DND-41 (cell line): Measurements from ENCODE around the gene DISC1.

Source experiments
- ATAC-seq: fragments of 200-7000 bp; cut with Tn5 transposase; 3 replicates; pipeline ENCODE4 v1.9.1; 2021; ENCODE audit warnings: low read depth; ENCODE audit not compliant: insufficient read depth
- DNase-seq: peaks from one replicate; pipeline ENCODE4 v3.0.0-alpha.2; 2020
- H2AFZ ChIP-seq: 2 replicates; pipeline ENCODE4 v1.6.0; 2012; ENCODE audit warnings: low read depth, low read length
- H3K27ac ChIP-seq: 2 replicates; pipeline ENCODE4 v1.5.1; 2012; ENCODE audit warnings: low read length, inconsistent platforms
- H3K27me3 ChIP-seq: fragments of 200-600 bp; sonication (generic); 2 replicates; pipeline ENCODE4 v1.6.0; 2012; ENCODE audit warnings: low read length, mild to moderate bottlenecking, inconsistent platforms; ENCODE audit not compliant: insufficient read depth, poor library complexity
- H3K36me3 ChIP-seq: 2 replicates; pipeline ENCODE4 v1.5.1; 2012; ENCODE audit warnings: low read length, inconsistent platforms; ENCODE audit not compliant: insufficient read depth
- H3K4me1 ChIP-seq: 2 replicates; pipeline ENCODE4 v1.5.1; 2012; ENCODE audit warnings: mild to moderate bottlenecking, low read length; ENCODE audit not compliant: insufficient read depth
- H3K4me2 ChIP-seq: 2 replicates; pipeline ENCODE4 v1.6.0; 2012; ENCODE audit warnings: mild to moderate bottlenecking, moderate library complexity, low read length, inconsistent platforms; ENCODE audit not compliant: insufficient read depth
- H3K4me3 ChIP-seq, 2 experiments: fragments of 200-600 bp in 1 of 2; shearing (Covaris generic) in 1 of 2; 2 replicates each; pipeline ENCODE4 v1.5.1; 2012 to 2016; ENCODE audit warnings: inconsistent platforms in 2 of 2, low read length in 2 of 2, mild to moderate bottlenecking in 2 of 2, low read depth in 1 of 2, moderate library complexity in 1 of 2
- H3K79me2 ChIP-seq: 2 replicates; pipeline ENCODE4 v1.6.0; 2012; ENCODE audit warnings: low read length, inconsistent platforms; ENCODE audit not compliant: insufficient read depth
- H3K9ac ChIP-seq: 2 replicates; pipeline ENCODE4 v1.6.0; 2012; ENCODE audit warnings: low read depth, mild to moderate bottlenecking, inconsistent platforms, low read length, moderate library complexity
- H3K9me3 ChIP-seq: 2 replicates; pipeline ENCODE4 v1.5.1; 2012; ENCODE audit warnings: low read length, moderate library complexity, mild to moderate bottlenecking, inconsistent platforms; ENCODE audit not compliant: insufficient read depth, severe bottlenecking
- H4K20me1 ChIP-seq: 2 replicates; pipeline ENCODE4 v1.6.0; 2012; ENCODE audit warnings: low read length; ENCODE audit not compliant: insufficient read depth
- CTCF ChIP-seq: IDR thresholded peaks from 2 replicates; pipeline ENCODE4 v1.5.1; 2012; ENCODE audit warnings: borderline replicate concordance, low read length, moderate library complexity, mild to moderate bottlenecking; ENCODE audit not compliant: poor library complexity, severe bottlenecking; ENCODE audit errors: extremely low read depth
- EZH2 ChIP-seq: IDR thresholded peaks from 3 replicates; pipeline ENCODE4 v1.6.1; 2012; ENCODE audit warnings: borderline replicate concordance, low read depth, mild to moderate bottlenecking, moderate library complexity, low read length, inconsistent platforms; ENCODE audit not compliant: severe bottlenecking

DISC1 gene

GRCh38 chr1:231626535-231626950 is at the start of gene DISC1:
Gene DISC1, plus strand, starts transcription at chr1:231626790. Its CDS starts 78 bp downstream, at chr1:231626868.
- Histone ChIP-seq H3K27me3 (peaks cover under 1% of the 10 kb centered on the region), H3K9ac (peak within 1 kb of the TSS; percentile 81), H3K9me3 (no peaks in the 10 kb centered on the region), H3K4me1 (peaks cover 23% of the 10 kb centered on the region), H3K27ac (peak within 1 kb of the TSS; percentile 78), H3K79me2 (0 out of 2 replicates have a peak, but pooled peaks cover 4% of the 10 kb centered on the region), H3K4me2 (peak within 1 kb of the TSS; percentile 98), H2AFZ (peak within 1 kb of the TSS; percentile 96), H3K36me3 (no peaks in the 10 kb centered on the region), H3K4me3 (peak within 1 kb of the TSS; percentile 69 to 96), H4K20me1 (no peaks in the 10 kb centered on the region)
- TF ChIP-seq EZH2 (no peak), CTCF (no peak)
- ATAC-seq, result peak; percentile 84
- DNase-seq, result peak; percentile 88

- Histone ChIP-seq H4K20me1 (no peaks in the 10 kb centered on the region), H3K36me3 (no peaks in the 10 kb centered on the region), H3K27ac (no peak overlapping the region), H3K4me1 (no peaks in the 10 kb centered on the region), H3K9me3 (no peaks in the 10 kb centered on the region), H3K79me2 (no peaks in the 10 kb centered on the region), H3K4me2 (no peak overlapping the region), H2AFZ (no peak overlapping the region), H3K9ac (no peak overlapping the region), H3K4me3 (no peak overlapping the region), H3K27me3 (no peaks in the 10 kb centered on the region)
- TF ChIP-seq CTCF, result no peak
- DNase-seq, result no peak
- no peak for ATAC-seq
These were observed 49.5 kb upstream of the DISC1 start for GRCh38 chr1:231576804-231577718.

- Histone ChIP-seq H3K27ac (no peak overlapping the region), H3K36me3 (no peaks in the 10 kb centered on the region), H3K4me2 (no peak overlapping the region), H3K27me3 (no peaks in the 10 kb centered on the region), H3K4me1 (no peaks in the 10 kb centered on the region), H2AFZ (no peak overlapping the region), H4K20me1 (no peaks in the 10 kb centered on the region), H3K4me3 (no peak overlapping the region), H3K9ac (no peak overlapping the region), H3K9me3 (no peaks in the 10 kb centered on the region), H3K79me2 (no peaks in the 10 kb centered on the region)
- ATAC-seq, result no peak
- no peak for DNase-seq
- no peak for TF ChIP-seq EZH2
- no peak for TF ChIP-seq CTCF
These were observed 45.7 kb upstream of the DISC1 start for GRCh38 chr1:231580874-231581273.
